PFSK-1 (cell line): ENCODE results near the gene PHC2.

Experiments used
- FOXP2 ChIP-seq: optimal IDR thresholded peaks from 2 replicates; pipeline ENCODE3; 2011; ENCODE audit warnings: borderline replicate concordance, control low read depth, inconsistent platforms; ENCODE audit not compliant: insufficient read depth; ENCODE audit errors: extremely low read length, extremely low read depth
- POLR2AphosphoS5 ChIP-seq: IDR thresholded peaks from 2 replicates; pipeline ENCODE4 v1.6.1; 2012; ENCODE audit warnings: low read depth, mild to moderate bottlenecking, control low read depth, low read length, moderate library complexity
- SIN3A ChIP-seq: IDR thresholded peaks from 2 replicates; pipeline ENCODE4 v1.6.1; 2012; ENCODE audit warnings: mild to moderate bottlenecking, low read length, moderate library complexity, borderline replicate concordance; ENCODE audit not compliant: insufficient read depth
- TAF1 ChIP-seq: IDR thresholded peaks from 2 replicates; pipeline ENCODE4 v1.6.1; 2012; ENCODE audit warnings: low read length, control low read depth, borderline replicate concordance; ENCODE audit not compliant: insufficient read depth
- TF ChIP-seq, protein P1 (sequence below), 2 experiments: IDR thresholded peaks; 2 replicates each; pipeline versions ENCODE4 v1.6.1 to v1.8.0; 2011 to 2012; ENCODE audit warnings: low read depth in 2 of 2, low read length in 2 of 2, control low read depth in 1 of 2, inconsistent platforms in 1 of 2, mild to moderate bottlenecking in 1 of 2, moderate library complexity in 1 of 2; ENCODE audit not compliant: insufficient read depth in 1 of 2

The PHC2 gene

GRCh38 chr1:33468011-33468410 lies 37.1 kb upstream of the PHC2 start:
- TF ChIP-seq POLR2AphosphoS5: no peak
- TF ChIP-seq FOXP2: no peak

GRCh38 chr1:33466159-33466558 lies 35.3 kb upstream of the PHC2 start:
- TF ChIP-seq TAF1 (no peak), SIN3A (no peak), FOXP2 (no peak), POLR2AphosphoS5 (no peak)
- TF ChIP-seq, protein P1, sequence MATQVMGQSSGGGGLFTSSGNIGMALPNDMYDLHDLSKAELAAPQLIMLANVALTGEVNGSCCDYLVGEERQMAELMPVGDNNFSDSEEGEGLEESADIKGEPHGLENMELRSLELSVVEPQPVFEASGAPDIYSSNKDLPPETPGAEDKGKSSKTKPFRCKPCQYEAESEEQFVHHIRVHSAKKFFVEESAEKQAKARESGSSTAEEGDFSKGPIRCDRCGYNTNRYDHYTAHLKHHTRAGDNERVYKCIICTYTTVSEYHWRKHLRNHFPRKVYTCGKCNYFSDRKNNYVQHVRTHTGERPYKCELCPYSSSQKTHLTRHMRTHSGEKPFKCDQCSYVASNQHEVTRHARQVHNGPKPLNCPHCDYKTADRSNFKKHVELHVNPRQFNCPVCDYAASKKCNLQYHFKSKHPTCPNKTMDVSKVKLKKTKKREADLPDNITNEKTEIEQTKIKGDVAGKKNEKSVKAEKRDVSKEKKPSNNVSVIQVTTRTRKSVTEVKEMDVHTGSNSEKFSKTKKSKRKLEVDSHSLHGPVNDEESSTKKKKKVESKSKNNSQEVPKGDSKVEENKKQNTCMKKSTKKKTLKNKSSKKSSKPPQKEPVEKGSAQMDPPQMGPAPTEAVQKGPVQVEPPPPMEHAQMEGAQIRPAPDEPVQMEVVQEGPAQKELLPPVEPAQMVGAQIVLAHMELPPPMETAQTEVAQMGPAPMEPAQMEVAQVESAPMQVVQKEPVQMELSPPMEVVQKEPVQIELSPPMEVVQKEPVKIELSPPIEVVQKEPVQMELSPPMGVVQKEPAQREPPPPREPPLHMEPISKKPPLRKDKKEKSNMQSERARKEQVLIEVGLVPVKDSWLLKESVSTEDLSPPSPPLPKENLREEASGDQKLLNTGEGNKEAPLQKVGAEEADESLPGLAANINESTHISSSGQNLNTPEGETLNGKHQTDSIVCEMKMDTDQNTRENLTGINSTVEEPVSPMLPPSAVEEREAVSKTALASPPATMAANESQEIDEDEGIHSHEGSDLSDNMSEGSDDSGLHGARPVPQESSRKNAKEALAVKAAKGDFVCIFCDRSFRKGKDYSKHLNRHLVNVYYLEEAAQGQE (IDR thresholded peaks at IDR 0.05; ENCODE audit: insufficient read depth in 1 of 2, low read depth in 2 of 2, low read length in 2 of 2): no peak

- TF ChIP-seq POLR2AphosphoS5 (no peak), SIN3A (no peak), TAF1 (no peak), FOXP2 (no peak)
- TF ChIP-seq, protein P1 (IDR thresholded peaks at IDR 0.05; ENCODE audit: insufficient read depth in 1 of 2, low read depth in 2 of 2, low read length in 2 of 2): no peak
These were observed 34.4 kb upstream of the PHC2 start for GRCh38 chr1:33465316-33465715.

DNA sequence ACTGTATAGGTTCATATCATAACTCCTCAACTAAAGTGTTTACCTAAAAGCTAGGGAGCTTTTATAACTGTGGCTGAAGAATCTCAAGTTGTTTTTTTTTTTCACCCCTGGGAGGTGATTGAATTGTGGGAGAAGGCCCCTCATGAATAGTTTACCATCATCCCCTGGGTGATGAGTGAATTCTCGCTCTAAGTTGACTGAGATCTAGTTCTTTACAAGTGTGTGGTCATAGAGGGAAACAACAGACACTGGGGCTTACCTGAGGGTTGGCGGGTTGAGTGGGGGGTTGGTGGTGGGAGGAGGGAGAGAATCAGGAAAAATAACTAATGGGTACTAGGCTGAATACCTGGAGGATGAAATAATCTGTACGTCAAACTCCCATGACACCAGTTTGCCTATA lies 33.7 kb upstream of the PHC2 start:
- TF ChIP-seq TAF1 (no peak), FOXP2 (no peak), SIN3A (no peak), POLR2AphosphoS5 (no peak)
- TF ChIP-seq, protein P1 (IDR thresholded peaks at IDR 0.05; ENCODE audit: insufficient read depth in 1 of 2, low read depth in 2 of 2, low read length in 2 of 2): no peak

DNA sequence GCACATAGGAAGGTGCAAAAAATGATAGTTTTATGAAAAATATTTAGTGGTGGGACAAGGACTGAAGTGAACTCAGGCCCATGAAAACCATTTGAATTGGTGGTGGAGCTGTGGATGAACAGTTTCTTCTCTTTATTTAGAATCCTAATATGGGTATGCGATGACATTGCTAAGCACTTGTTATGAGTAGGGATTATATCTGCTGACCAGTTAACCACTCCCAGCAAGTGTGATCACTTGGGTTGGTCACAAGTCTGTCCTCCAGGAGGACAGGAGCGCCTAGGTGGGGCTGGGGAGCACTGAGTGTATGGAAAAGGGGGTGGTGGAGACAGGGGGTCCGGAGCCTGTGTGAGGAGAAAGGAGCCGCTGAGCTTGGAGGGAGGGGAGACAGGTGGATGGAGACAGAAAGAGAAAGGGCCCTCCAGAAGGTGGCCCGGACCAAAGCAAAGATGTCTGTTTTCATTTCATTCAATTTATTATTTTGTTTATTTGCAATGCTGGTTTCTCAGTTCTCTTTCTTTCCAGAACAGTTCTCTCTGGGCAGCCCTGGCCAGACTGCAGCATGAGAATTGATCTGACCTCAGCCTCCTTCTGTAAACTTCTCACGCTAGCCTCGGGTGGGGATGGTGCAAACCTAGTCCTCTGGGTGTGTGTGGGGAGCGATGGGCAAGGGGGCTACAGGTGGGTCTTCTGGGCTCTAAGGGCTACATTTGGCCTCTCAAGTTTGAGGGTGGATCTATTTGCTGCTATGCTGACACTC lies 31.7 kb upstream of the PHC2 start:
- TF ChIP-seq TAF1 (no peak), FOXP2 (no peak), SIN3A (no peak), POLR2AphosphoS5 (no peak)
- TF ChIP-seq, protein P1 (IDR thresholded peaks at IDR 0.05; ENCODE audit: insufficient read depth in 1 of 2, low read depth in 2 of 2, low read length in 2 of 2): no peak
